HG03039 (cell line): ENCODE data around the gene GNA14.
A peak's percentile ranks its signal among the peaks of the same experiment; 100 is the strongest.
"Not testable (repeated sequence)": the region's sequence is repeated elsewhere in the genome, so short reads cannot be mapped to it uniquely, and the experiment has no call there.

Experiments
- ATAC-seq: cut with Tn5 transposase; IDR thresholded peaks from one replicate; pipeline ENCODE4 v1.9.1; 2021; ENCODE audit warnings: mild to moderate bottlenecking, moderate library complexity; ENCODE audit not compliant: unreplicated experiment

Gene GNA14

DNA sequence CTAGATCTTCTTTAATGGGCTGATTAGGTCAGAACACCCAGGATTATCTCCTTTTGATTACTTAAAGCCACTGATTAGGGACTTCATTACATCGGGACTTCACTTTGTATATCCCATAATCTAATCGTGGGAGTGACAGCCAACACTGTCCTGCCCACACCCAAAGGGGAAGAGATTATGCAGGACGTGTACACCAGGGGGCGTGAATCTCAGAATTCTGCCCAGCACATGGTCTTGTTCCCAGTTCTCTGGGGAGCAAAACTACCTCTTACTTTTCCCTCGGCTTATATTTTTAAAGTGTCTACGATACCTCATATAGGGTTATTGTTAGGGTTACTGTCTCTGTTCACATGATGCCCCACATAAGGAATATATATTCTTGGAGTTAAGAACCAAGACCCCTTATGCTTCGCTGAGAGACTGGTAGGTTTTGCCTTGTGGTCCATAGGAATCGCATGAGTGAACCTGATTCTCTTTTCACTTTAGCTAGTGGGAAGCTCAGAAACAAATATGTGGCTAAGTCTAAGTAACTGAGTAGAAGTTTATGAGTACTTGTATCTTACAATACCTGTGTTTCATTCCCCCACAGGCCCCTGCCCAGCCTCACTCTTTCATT is 192.7 kb downstream of the GNA14 start:
- ATAC-seq, result no peak

DNA sequence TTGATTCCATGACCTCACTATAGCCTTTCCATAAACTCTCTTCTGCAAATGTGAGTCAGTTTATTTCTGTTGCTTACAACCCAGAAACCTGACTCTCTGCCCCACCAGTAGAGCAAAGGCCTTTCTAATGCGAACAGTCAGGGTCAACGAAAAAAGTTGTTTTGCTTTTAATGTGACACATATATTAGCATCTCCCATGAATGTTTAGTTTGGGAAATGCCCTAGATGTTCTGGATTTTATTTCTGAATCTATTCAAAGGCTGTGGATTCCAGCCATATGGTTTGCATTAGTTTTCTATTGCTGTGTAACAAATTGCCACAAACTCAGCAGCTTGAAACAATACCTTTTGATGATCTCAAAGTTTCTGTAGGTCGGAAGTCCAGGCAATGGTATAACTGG is 193.5 kb downstream of the GNA14 start:
- ATAC-seq, result no peak

DNA sequence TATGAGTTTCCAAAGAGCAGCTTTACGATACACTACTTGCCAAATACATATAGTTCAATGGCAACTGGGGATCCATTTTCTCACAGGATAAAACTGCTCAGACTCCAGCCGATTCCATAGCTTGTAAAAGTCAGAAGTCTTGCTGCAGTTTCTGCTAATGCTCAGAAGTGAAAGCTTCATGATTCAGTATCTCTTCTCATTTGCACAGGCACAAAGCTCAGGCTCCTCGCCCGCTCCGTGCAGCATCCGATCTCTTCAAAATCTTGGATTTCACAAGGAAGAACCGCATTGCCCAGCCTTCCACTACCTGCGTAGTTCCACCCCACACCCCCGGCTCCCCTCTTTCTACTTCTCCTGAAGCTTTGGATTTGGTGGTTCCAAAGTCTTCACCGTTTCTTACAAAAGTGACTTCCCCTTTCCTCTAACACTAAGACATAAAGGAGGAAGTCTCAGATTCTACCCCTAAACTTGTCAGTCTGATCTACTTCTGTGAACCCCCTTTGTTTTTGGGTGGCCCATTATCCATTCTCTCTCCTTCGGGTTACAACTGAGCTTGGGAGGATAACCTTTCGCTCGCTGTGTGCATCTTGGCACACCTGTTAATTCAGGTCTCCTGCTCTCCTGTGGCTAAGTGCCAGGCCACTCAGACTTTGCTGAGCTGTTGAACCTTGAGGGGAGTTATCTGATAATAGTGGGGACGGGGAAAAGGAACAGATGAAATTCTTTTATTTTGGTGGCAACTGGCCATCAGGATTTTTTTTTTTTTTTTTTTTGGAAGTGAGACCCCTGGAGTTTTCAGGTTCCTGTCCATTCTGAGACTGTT is 194.1 kb downstream of the GNA14 start:
- ATAC-seq, result no peak

DNA sequence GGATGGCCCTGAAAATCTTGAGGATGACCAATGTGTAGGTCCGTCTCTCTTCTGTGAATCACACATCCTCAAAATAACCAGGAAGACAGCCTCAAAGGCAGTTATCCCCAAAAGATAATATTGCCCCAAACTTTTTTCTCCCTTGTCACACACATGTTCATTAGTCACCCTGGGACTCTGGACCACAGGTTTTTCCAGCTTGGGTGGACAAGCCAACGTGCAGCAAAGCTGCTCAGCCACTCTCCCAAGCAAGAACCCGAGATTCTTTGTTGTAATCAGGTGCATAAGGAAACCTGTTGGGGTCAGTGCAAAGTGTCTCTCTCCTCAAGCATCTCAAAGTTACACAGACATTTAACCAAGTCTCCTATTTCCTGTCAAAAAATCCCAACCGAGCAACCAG is 196.6 kb downstream of the GNA14 start:
- ATAC-seq, result no peak

DNA sequence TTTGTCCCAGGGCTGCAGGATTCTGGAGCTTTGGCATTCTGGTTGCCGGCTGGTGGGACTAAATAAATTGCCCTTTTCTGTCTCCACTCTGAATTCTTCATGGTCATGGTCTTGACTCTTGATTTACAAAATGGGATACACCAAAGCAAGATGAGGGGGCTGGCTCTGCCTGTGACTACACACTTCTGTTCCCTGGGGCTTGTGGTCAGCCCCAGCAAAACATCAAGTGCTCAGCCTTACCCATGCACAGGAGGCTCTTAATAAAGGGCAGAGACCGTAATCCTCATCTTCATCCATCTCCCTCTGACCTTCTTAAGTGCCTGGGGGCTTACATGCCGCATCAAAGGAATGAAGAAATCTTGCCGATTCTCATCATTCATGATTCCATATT is 198.0 kb downstream of the GNA14 start:
- ATAC-seq, result no peak

DNA sequence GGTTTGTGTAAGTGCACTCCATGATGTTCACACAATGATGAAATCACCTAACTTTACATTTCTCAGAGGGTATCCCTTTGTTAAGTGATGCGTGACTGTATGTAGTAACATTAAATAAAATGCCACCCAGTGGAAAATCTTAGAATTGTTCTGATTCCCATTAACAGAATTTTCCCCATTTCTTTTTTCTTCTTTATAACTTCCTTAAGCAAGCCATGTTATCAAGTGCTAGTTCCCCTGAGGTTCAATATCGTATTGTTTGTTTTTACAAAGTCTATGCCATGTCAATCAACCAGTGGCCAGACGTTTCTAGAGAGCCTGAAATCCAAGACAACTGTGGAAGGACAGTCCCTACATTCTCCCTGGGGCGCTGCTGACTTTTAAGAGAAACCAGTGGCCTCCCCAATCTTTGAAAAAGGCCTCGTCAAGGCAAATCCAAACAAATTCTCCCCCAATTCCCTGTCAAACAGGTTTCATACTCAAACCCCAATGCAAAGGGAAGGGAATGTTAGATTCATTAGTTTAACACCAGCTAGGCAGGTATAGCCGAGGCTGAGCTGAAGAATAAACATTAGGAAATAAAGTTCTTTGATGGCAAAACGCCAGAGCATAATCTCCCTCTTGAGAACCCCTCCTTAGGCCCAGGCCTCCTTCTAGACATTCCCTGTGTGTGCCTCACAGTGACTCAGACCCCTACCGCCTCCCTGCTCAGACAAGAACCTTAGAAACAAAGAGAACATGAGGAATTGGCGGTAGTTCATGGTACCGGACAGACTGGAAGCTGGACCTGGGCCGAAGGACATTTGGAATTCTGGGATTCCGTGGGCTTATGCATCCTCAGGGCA is 198.7 kb downstream of the GNA14 start:
- ATAC-seq, result no peak

DNA sequence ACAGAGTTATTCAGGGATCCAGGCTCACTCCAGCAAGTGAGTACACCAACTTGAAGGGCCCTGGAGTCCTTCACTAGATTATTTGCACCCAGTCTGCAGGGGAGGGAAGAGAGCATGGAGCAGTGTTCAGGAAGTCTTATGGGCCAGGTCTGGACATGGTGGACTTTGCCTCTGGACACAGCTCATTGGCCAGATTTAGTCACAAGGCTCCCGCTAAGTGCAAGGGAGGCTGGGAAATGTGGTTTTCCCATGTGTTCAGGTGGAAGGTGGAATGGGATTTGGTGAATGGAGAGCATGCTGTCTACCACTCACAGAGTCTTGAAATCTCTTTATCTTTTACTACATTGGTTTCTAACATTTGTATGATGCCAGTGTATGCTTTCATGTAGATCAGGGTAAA is 200.5 kb downstream of the GNA14 start:
- no peak for ATAC-seq

DNA sequence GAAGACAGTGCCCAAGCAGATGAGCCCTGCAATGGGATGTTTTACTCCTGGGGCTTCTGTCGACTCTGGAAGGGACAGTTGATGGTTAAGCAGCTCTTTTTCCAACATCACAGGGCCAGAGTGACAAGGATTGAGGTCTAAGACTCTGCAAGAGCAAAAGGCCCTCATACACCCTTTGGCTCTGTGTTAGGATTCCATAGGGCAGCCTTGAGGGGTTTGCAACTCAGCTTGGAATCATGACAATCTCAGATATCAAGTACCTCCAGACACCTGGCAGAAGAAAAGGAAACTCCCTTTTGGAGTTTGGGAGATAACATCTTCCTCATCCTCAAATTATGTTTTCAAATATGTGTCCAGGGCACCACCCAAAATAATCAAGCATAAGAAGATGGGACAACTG is 205.7 kb downstream of the GNA14 start:
- no peak for ATAC-seq

DNA sequence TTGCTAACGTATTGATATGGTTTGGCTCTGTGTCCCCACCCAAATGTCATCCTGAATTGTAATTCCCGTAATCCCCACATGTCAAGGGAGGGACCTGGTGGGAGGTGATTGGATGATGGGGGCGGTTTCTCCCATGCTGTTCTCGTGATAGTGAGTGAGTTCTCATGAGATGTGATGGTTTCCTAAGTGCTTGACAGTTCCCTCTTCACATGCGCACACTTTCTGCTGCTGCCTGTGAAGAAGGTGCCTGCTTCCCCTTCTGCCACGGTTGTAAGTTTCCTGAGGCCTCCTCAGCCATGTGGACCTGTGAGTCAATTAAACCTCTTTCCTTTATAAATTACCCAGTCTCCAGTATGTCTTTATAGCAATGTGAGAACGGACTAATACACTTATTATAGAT is 207.0 kb downstream of the GNA14 start:
- ATAC-seq, result not testable (repeated sequence)

DNA sequence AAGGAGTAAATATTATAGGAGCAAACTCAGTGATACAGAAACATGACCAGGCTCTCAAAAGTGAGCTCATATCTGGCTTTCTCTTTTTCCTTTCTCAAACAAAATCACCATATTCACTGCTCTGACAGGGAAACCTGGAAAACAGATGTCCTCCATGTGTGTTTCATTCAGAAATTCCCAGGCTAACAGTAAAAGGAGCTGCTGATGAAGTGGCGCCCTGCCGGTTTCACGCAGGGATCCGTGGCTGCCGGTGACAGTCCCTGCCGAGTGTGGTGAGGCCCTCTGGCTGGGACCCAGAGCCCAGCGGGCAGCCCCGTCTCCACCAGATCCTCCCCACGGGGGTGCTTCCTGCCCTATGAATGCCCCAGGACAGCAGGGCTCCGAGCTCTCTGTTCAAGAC is 208.1 kb downstream of the GNA14 start:
- ATAC-seq, result no peak

DNA sequence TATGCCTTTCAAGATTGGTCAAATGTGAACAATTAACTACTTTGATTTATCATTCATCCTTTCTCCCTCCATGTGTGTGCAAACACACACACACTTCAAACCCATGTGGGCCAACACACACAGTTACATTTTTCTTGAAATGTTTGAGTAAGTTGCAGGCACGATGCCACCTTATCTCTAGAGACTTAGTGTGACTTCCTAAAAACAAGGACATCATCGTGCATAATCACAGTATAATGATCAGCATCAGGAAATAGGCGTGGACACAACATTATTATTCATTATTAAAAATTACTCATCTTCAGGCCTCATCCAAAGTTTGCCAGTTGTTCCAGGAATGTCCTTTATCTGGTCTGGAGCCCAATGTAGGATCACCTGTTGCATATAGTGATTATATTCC is 209.5 kb downstream of the GNA14 start:
- no peak for ATAC-seq

DNA sequence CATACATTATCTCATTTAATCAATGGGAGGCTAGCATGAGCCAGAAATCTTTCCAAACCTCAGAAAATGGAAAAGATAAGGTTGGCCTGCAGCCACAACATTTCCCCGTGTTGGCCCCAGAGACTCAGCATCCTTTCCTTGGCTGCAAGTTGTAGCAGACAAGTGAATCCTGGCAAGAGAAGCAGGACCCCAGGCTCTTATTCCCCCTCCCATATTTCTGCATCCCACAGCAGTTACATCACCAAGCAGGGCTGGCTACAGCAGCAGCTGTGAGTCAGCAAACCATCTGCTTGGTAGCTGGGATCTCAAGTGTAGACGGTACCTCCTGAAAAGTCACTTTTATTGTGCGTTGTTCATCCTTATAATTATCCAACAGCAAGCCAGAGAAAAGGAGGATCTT is 212.4 kb downstream of the GNA14 start:
- ATAC-seq, result no peak

DNA sequence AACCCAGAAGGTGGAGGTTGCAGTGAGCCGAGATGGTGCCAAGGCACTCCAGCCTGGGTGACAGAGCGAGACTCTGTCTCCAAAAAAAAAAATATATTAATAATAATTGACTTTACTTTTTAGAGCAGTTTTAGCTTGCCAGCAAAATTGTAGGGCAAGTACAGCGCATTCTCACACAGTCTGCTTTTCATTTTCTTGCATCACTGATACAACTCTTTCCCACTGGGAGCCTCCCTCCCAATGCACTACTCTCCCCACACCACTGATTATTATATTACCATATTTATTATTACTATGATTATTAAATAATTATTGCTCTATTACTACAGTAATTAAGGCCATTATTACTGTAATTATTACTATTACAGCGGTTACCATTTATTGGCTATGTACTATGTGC is 212.8 kb downstream of the GNA14 start:
- no peak for ATAC-seq

DNA sequence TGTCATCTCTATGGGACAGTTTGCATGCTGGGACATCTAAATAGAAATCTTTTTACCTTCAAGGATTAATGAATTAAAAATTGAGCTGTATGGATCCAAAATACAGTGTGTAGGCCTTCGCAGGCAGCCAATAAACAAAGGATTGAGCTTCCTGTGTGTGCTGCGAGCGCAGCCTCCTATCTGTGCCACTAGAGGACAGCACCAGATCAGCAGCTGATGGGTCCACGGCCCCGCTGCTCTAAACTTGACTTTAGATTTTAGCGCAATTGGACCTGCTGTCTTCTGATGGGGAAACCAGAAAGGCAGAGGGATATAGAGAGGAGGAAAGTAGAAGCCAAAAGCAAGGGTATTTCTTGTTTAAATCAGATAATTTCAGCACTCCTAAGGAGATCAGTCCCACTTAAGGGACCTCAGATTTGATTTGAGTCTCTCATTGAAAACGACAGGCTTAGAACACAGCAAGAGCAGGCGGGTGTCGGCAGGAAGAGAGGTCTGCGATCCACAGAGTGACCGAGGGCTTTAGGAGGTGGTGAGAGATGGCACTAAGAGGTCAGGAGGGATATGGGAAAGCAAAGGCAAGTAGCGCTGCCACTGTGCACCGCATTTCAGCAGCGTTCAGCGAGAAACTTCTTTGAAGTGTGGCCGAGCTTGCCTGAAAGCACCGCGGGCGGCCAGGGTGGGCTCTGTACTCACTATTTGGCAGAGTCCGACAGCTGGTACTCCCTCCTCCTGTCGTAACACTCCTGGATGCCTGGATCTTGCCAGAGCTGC is 214.3 kb downstream of the GNA14 start:
- peak; percentile 79 for ATAC-seq

DNA sequence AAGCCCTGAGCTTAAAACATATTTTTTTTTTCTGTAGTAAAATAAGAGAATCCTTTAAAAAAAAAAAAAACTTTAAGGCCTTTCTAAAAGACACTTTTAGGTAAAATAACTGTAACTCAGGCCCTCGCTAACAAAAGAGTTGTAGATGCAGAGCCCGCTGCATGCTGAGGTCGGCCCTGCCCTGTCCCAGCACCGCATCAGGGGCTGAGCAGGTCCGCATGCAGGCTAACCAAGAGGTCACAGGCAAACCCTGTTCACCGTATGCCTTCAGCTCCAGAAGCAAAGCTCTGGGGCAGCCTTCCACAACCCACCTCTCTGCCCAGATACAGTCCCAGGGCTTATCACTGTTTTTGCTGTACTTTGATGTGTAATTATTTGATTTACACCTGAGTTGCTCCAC is 216.1 kb downstream of the GNA14 start:
- ATAC-seq, result no peak

DNA sequence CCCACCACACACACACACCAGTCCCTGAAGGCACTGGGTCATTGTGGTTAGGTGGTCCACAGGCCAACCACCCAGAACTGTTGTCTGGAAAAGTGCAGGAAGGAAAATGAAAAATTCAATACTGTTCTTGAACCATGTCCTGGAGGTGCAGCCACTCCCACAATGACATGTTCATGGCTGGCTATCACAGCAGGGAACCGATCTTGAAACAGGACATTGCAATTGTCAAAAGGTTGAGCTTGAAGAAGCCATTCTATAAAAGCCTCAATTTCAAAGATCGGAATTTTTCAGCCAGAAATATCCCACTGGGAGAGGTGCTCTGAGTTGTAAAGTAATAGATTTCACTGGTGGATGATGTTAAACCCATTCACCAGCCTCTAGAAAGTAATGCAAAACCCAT is 218.2 kb downstream of the GNA14 start:
- no peak for ATAC-seq

DNA sequence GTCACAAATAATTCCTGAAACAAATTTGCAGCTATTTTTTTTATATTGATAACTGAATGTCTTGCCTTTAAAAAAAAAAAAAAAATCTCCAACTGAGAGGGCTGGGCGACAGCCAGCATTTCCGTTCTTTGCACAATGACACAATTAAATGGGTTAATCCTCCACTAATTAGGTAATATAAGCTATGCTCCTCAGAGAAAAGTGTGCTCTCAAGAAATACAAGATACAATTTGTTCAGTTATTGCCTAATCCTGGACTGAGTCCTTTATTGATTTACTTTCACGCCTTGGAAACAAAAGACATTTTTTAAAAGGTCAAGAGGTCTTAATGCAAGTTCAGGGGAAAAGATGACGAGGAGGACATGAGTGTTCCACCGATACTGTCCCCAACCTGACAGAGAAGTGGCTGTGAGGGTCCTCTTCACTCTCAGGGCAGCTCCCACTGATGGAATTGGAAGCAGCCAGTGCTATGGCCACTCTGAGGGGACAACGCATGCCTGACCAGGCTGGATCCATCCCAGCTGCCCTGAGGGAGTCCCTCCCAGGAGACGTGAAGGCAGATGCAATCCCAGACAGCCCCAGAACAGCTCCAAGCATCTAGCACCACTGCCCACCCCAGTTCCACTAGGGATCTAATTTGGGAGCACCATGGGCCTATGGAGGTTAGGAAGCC is 220.7 kb downstream of the GNA14 start:
- ATAC-seq, result no peak

DNA sequence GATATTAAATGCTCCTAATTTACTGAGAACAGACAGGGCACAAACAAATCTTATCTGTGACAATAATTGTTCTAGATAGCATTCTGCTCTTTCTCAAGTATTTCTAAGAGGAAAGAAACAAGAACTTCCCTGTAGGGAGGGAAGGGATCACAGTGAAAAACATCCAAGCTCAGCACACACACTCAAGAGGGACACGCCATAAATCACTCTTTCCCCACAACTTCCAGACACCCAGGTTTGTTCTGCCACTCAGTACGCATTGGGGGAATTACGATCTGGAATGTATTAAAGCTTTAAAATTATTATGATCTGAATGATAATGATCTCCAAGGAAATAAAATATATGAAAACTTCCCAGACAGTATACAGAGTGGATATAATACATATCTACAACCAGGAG is 221.4 kb downstream of the GNA14 start:
- no peak for ATAC-seq

DNA sequence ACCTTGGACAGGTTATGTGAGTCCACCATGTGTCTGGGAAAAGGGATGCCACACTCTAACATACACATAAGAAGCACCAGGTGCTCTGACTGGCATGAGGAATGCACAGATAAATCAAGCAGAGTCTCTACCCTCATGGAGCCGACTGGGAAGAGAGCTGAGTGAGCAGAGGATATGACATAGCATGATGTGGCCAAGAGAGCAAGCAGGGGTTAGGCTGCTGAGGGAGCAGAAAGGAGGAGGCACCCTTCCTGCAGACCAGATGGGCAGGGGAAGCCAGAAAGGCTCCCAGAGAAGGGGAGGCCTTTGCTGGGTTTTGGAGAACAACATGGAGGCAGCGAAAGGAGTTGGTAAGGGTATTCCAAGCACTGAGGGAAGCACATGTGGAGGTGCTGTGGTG is 223.1 kb downstream of the GNA14 start:
- no peak for ATAC-seq

DNA sequence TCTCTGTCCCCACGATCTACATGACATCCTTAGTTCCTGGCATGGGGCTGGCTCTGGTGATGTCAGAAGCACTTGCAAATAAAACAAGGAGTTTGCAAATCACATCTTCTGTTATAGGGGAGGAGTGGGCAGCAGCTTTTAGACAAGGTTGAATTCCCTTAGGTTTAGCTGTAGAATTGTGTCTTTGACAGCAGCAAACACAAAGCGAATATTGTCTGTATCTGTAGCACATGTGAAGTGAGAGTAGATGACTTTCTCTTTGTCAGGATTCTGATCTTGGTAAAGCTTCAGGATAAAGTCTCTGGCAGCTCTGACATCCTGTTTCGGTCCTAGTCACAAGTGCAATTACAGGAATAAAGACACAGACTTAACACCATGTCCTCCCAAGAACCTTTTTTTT is 224.3 kb downstream of the GNA14 start:
- no peak for ATAC-seq

DNA sequence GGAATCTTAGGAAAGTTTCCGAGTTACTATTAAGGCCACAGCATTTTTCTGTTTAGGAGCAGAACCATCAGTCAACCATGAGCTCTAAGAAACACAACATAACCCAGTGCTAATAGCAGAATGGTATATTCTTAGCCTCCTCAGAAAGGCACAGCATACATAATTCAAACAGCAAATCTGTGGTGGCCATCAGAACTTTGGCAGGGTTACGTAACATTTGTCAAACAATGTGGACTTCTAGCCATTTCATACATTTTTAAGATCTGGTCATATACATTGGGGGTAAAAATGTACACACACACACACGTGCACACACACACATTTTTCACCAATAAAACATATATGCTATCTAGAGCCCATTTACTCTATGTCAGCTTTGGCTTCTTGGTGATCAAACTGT is 225.2 kb downstream of the GNA14 start:
- no peak for ATAC-seq
